A673 (cell line): ENCODE measurements around the gene GLTP. TPM values are rescaled to one million over a fixed set of nuclear protein-coding genes. Genes with fewer than 3 reads are reported as not detected.

Experiments used
- BruUV-seq: library from RNA; stranded (reverse); fragments of 400-500 nt; replicated peaks from 2 replicates; lab custom pipeline; 2021; lab: Mats Ljungman, UMichigan
- CTCF ChIA-PET: fragments of 300-600 bp; sonication (Branson Sonifier 250); formaldehyde crosslinking; loops from one replicate; lab custom pipeline; 2022; ENCODE audit warnings: antibody characterized with exemption; lab: Charles Lee
- POLR2A ChIA-PET: fragments of 300-600 bp; sonication (Branson Sonifier 250); formaldehyde crosslinking; loops from one replicate; lab custom pipeline; 2022; ENCODE audit warnings: antibody characterized with exemption; ENCODE audit not compliant: low non-redundant PET; lab: Charles Lee
- DNase-seq: peaks from one replicate; pipeline ENCODE4 v3.0.0-alpha.2; 2015; ENCODE audit warnings: low spot score
- H3K27ac ChIP-seq: fragments of 200-600 bp; sonication (generic); 2 replicates; pipeline ENCODE4 v1.5.1; 2016; ENCODE audit warnings: mixed run types, low read depth, mild to moderate bottlenecking, mixed read lengths, antibody characterized with exemption, low read length; ENCODE audit not compliant: poor library complexity, severe bottlenecking
- H3K27me3 ChIP-seq: fragments of 200-600 bp; sonication (generic); replicated peaks from 2 replicates; pipeline ENCODE4 v1.6.1; 2017; ENCODE audit warnings: mixed run types, low read depth, mild to moderate bottlenecking, mixed read lengths, antibody characterized with exemption, low read length; ENCODE audit not compliant: insufficient read depth, poor library complexity
- H3K36me3 ChIP-seq: fragments of 200-600 bp; sonication (generic); 2 replicates; pipeline ENCODE4 v1.6.1; 2016; ENCODE audit warnings: mixed run types, mild to moderate bottlenecking, mixed read lengths, antibody characterized with exemption, low read length; ENCODE audit not compliant: insufficient read depth, poor library complexity, severe bottlenecking
- H3K4me1 ChIP-seq: fragments of 200-600 bp; sonication (generic); 2 replicates; pipeline ENCODE4 v1.6.1; 2017; ENCODE audit warnings: mixed run types, mild to moderate bottlenecking, mixed read lengths, antibody characterized with exemption, low read length; ENCODE audit not compliant: insufficient read depth, poor library complexity, severe bottlenecking
- H3K4me3 ChIP-seq: fragments of 200-600 bp; sonication (generic); 2 replicates; pipeline ENCODE4 v1.5.1; 2016; ENCODE audit warnings: low read depth, mixed run types, mild to moderate bottlenecking, mixed read lengths, low read length; ENCODE audit not compliant: poor library complexity, severe bottlenecking
- H3K9me3 ChIP-seq: fragments of 200-600 bp; sonication (generic); 2 replicates; pipeline ENCODE4 v1.6.1; 2016; ENCODE audit warnings: mixed run types, low read depth, mild to moderate bottlenecking, mixed read lengths, antibody characterized with exemption, low read length; ENCODE audit not compliant: poor library complexity, severe bottlenecking
- CTCF ChIP-seq: fragments of 300-800, 200-600 bp; sonication (generic); conservative IDR thresholded peaks from 2 replicates; pipeline ENCODE4 v1.5.1; 2017; ENCODE audit warnings: low read depth, mild to moderate bottlenecking, antibody characterized with exemption, low read length, moderate library complexity, mixed read lengths
- EZH2 ChIP-seq: fragments of 200-600 bp; sonication (generic); IDR thresholded peaks from 2 replicates; pipeline ENCODE4 v1.6.1; 2017; ENCODE audit warnings: borderline replicate concordance, low read depth, mild to moderate bottlenecking, mixed read lengths, antibody characterized with exemption, low read length; ENCODE audit not compliant: poor library complexity, severe bottlenecking
- intact Hi-C: fragments of 100-400 bp; cut with micrococcal nuclease; formaldehyde crosslinking; loops from one replicate; pipeline ENCODE4 v1.10.0; 2022; ENCODE audit not compliant: unreplicated experiment
- total RNA-seq: library from RNA; stranded (reverse); gene quantifications from 2 replicates; pipeline ENCODE4 v1.2.3, GENCODE V29; 2021

The GLTP gene
- total RNA-seq, 1 experiment from 2014 or later, result 20.2 TPM

DNA sequence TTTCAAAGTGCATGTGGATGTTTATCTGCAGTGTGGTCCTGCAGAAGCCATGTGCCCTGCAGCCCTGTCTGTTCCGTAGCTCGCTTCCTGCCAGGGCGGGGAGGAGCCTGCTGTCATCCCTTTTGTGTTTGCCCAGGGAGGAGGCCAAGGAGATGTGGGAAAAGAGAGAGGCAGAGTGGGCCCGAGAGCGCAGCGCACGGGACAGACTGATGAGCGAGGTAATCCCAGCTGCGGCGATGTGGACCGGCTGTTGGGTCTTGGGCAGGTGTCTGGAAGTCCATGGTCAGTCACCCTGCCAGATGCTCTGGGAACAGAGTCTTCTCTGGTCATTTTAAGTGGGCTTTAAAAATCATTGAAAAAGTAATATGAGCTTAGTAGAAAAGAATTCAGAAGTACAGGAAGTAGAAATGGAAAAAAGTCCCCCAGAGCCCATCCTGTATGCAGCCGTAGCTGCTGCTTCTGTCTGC lies 32.5 kb upstream of the GLTP start:
- Histone ChIP-seq H3K27me3 (no peaks in the 10 kb centered on the region), H3K9me3 (no peaks in the 10 kb centered on the region), H3K4me1 (no peaks in the 10 kb centered on the region), H3K4me3 (no peak overlapping the region), H3K27ac (no peak overlapping the region), H3K36me3 (peaks cover 42% of the 10 kb centered on the region)
- POLR2A ChIA-PET, result no interaction called here
- intact Hi-C loops, result no loop called here
- TF ChIP-seq CTCF (no peak), EZH2 (no peak)
- DNase-seq, result no peak
- BruUV-seq, result no TSS peak
- CTCF ChIA-PET, result no interaction called here

- H3K27ac ChIP-seq, result no peak overlapping the region
- H3K27me3 ChIP-seq, result no peaks in the 10 kb centered on the region
- ChIA-PET POLR2A (no interaction called here), CTCF (no interaction called here)
- intact Hi-C loops, result no loop called here
- no TSS peak for BruUV-seq
- H3K36me3 ChIP-seq, result peaks cover 40% of the 10 kb centered on the region
- H3K9me3 ChIP-seq, result no peaks in the 10 kb centered on the region
- TF ChIP-seq CTCF, result peak; percentile 42; the same call in 1 of the 2 replicates
- TF ChIP-seq EZH2, result no peak
- H3K4me1 ChIP-seq, result no peaks in the 10 kb centered on the region
- DNase-seq, result peak; percentile 45
- no peak overlapping the region for H3K4me3 ChIP-seq
Observed at GRCh38 chr12:109910969-109911348, 30.6 kb upstream of the GLTP start.

- CTCF ChIA-PET, result no interaction called here
- Histone ChIP-seq H3K4me1 (no peaks in the 10 kb centered on the region), H3K27me3 (no peaks in the 10 kb centered on the region), H3K36me3 (peaks cover 40% of the 10 kb centered on the region), H3K4me3 (no peak overlapping the region), H3K27ac (no peak overlapping the region), H3K9me3 (no peaks in the 10 kb centered on the region)
- TF ChIP-seq CTCF, result no peak
- TF ChIP-seq EZH2, result no peak
- POLR2A ChIA-PET, result no interaction called here
- intact Hi-C loops, result no loop called here
- no TSS peak for BruUV-seq
- DNase-seq, result no peak
Observed at GRCh38 chr12:109910254-109910968, 30.1 kb upstream of the GLTP start.
